Tibial nerve (tissue), 4 donors: ENCODE results near the gene FARP1.

Experiments
- EP300 ChIP-seq, 2 donors: sonication (generic); formaldehyde crosslinking; IDR thresholded peaks; one replicate each; pipeline ENCODE4 v1.6.1; 2017; ENCODE audit warnings: antibody characterized with exemption in 2 of 2, mild to moderate bottlenecking in 1 of 2
- POLR2A ChIP-seq, 2 donors: fragments of 450-650 bp; IDR thresholded peaks; one replicate each; pipeline ENCODE4 v1.6.1; 2017; ENCODE audit warnings: antibody characterized with exemption in 2 of 2, mild to moderate bottlenecking in 2 of 2, moderate library complexity in 2 of 2
- TF ChIP-seq, protein P1 (sequence below), 5 experiments: fragments of 200-600 bp in 3 of 5; fragments of 450-650 bp in 2 of 5; sonication (generic) in 3 of 5; IDR thresholded peaks; one replicate each; pipeline ENCODE4 v1.5.1; 2016 to 2019; ENCODE audit warnings: antibody characterized with exemption in 5 of 5, mild to moderate bottlenecking in 3 of 5, moderate library complexity in 2 of 5

DNA sequence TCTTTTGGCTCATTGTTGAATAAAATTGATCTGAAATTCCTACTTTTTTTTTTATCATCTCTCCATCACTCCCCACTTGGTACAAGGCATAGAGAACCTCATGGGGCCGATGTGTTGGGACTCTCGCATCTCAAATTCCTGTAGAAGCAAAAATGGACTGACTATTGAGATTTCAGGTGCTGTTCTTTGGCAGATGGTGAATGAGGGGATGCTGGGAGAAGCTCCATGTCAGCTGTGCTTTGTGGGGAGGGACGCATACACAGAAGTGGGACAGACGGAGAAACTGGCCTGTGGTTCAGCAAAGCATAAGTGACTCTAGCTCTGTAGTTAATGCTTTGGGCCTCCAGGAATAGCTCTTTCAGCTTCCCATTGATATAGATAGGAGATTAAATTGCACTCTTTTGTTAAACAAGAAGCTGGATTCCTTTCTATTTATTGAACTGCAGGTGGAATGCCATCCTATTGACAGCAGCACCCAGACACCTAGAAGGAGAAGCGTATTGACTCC lies 228.7 kb downstream of the FARP1 start:
- TF ChIP-seq, protein P1, sequence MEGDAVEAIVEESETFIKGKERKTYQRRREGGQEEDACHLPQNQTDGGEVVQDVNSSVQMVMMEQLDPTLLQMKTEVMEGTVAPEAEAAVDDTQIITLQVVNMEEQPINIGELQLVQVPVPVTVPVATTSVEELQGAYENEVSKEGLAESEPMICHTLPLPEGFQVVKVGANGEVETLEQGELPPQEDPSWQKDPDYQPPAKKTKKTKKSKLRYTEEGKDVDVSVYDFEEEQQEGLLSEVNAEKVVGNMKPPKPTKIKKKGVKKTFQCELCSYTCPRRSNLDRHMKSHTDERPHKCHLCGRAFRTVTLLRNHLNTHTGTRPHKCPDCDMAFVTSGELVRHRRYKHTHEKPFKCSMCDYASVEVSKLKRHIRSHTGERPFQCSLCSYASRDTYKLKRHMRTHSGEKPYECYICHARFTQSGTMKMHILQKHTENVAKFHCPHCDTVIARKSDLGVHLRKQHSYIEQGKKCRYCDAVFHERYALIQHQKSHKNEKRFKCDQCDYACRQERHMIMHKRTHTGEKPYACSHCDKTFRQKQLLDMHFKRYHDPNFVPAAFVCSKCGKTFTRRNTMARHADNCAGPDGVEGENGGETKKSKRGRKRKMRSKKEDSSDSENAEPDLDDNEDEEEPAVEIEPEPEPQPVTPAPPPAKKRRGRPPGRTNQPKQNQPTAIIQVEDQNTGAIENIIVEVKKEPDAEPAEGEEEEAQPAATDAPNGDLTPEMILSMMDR (IDR thresholded peaks at IDR 0.05): no peak
- TF ChIP-seq POLR2A (IDR thresholded peaks at IDR 0.05) (no peak), EP300 (IDR thresholded peaks at IDR 0.05) (no peak)
